Bronchial epithelial cell (primary cell): Measurements from ENCODE around the gene SLC44A3. TPM values are rescaled to one million over a fixed set of nuclear protein-coding genes. Genes with fewer than 3 reads are reported as not detected.

Experiments
- DNase-seq: peaks from one replicate; pipeline ENCODE4 v3.0.0-alpha.2; 2010; ENCODE audit warnings: low read depth
- FAIRE-seq: peaks from 2 replicates; lab custom pipeline; 2011; peaks lifted over from hg19 to GRCh38; lab: Jason Lieb, UNC
- H3K27me3 ChIP-seq: 2 replicates; pipeline ENCODE4 v1.5.1; 2011; ENCODE audit warnings: low read length; ENCODE audit not compliant: control insufficient read depth, insufficient read depth
- H3K36me3 ChIP-seq: 2 replicates; pipeline ENCODE4 v1.5.1; 2011; ENCODE audit warnings: low read length; ENCODE audit not compliant: control insufficient read depth, insufficient read depth
- H3K4me3 ChIP-seq: 2 replicates; pipeline ENCODE4 v1.5.1; 2011; ENCODE audit warnings: mild to moderate bottlenecking, low read depth, low read length, control low read depth
- total RNA-seq: library from RNA; depleted of rRNA; stranded (reverse); fragments of >200 nt; gene quantifications from 2 replicates; pipeline ENCODE4 v1.2.1, GENCODE V29; 2014
- TF ChIP-seq, protein P1 (sequence below): IDR thresholded peaks from 2 replicates; pipeline ENCODE4 v1.5.1; 2011; ENCODE audit warnings: mild to moderate bottlenecking, moderate library complexity, low read length, control low read depth, inconsistent platforms; ENCODE audit not compliant: insufficient read depth, severe bottlenecking

Gene SLC44A3
- total RNA-seq, 1 donor from 2014 or later, result 2.4 TPM

DNA sequence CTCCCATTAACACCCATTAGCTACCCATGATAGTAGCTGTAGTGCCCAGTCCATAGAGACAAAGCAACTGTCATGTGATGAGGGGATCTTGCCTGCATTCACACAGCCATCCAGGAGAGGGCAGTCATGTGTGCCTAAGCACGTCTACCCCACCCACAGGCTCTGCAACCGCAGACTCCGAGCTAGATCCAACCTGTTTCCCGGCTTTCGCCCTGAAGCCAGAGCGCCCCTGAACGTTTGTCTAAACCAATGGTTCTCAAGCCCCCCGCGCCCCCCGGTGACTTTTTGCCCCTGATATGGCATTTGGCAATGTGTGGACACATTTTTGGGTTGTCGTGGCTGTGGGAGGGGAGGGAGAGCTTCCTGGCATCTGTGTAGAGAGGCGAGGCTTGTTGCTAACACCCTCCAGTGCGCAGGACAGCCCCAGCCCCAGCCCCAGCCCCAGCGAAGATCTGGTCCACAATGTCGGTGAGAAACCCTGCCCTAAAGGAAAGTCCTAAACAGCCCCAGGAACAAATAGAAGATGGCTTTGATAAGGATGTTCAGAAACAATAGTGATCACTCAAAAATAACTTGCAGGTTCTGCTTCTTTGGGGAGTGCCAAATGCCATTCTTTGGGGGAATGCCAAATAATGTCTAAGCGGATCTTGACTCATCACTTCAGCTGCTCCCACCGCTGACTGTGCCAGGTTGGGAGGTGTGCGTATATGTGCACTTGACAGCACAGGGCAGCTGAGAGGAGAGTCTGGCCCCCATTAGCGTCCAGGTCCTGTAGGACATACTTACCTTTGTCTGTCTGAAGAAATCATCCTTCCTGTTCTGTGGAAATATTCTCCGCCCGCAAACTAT is 34.5 kb downstream of the SLC44A3 start:
- H3K27me3 ChIP-seq, result no peaks in the 10 kb centered on the region
- DNase-seq (peak; percentile 97), FAIRE-seq (peak; percentile 84)
- TF ChIP-seq, protein P1, sequence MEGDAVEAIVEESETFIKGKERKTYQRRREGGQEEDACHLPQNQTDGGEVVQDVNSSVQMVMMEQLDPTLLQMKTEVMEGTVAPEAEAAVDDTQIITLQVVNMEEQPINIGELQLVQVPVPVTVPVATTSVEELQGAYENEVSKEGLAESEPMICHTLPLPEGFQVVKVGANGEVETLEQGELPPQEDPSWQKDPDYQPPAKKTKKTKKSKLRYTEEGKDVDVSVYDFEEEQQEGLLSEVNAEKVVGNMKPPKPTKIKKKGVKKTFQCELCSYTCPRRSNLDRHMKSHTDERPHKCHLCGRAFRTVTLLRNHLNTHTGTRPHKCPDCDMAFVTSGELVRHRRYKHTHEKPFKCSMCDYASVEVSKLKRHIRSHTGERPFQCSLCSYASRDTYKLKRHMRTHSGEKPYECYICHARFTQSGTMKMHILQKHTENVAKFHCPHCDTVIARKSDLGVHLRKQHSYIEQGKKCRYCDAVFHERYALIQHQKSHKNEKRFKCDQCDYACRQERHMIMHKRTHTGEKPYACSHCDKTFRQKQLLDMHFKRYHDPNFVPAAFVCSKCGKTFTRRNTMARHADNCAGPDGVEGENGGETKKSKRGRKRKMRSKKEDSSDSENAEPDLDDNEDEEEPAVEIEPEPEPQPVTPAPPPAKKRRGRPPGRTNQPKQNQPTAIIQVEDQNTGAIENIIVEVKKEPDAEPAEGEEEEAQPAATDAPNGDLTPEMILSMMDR, result peak; percentile 97
- H3K36me3 ChIP-seq, result no peaks in the 10 kb centered on the region
- peak overlapping the region; percentile 39 for H3K4me3 ChIP-seq

DNA sequence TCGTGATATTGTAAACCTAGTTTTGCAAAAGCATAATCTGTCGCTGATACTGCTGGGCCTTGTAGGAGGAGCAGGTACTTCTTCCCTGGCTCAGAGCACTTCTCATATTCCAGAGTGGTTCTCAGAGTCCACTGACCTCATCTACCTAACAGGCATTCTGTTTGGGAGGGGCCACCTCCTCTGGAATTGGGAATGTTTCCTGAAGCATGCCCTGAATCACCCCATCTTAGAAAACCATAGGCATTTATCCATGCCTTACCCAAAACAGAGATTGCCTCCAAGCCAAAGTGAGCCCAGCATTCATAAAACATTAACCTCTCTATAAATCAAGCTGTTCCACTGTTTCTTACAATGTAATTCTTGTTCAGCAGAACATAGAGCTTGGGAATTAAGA is 35.1 kb downstream of the SLC44A3 start:
- FAIRE-seq, result no peak
- H3K27me3 ChIP-seq, result no peaks in the 10 kb centered on the region
- DNase-seq, result peak; percentile 89
- no peaks in the 10 kb centered on the region for H3K36me3 ChIP-seq
- no peak overlapping the region for H3K4me3 ChIP-seq
- TF ChIP-seq, protein P1, result no peak

DNA sequence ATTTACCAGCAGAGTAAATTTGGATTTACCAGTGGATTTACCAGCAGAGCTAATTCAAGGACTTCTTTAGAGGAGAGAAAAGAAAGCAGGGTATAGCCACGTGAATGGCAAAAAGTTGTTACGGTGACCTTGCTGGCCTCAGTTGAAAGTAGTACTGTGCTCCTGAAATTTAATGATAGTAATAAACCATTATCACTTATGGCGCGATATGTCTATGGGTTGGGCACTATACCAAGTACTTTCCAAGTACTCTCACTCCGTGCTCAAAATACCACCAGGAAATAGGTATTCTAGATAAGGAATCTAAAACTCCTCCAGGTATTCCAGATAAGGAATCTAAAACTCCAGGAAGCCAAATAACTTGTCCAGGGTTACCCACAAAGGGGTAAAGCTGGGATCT is 35.8 kb downstream of the SLC44A3 start:
- no peaks in the 10 kb centered on the region for H3K36me3 ChIP-seq
- DNase-seq (no peak), FAIRE-seq (no peak)
- no peak overlapping the region for H3K4me3 ChIP-seq
- TF ChIP-seq, protein P1, result no peak
- no peaks in the 10 kb centered on the region for H3K27me3 ChIP-seq

DNA sequence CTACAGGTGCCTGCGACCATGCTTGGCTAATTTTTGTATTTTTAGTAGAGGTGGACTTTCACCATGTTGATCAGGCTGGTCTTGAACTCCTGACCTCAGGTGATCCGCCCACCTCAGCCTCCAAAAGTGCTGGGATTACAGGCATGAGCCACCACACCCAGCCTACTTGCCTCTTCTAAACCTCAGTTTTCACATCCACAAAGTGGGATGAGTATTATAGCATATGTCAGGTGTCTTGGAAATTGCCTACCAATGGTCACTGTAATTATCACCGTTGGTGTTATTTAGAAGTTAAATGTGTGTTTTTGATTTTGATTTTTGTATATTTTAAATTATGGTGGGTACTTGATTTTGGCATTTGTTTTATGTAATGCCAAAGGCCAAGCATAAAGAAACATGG is 36.7 kb downstream of the SLC44A3 start:
- Histone ChIP-seq H3K36me3 (no peaks in the 10 kb centered on the region), H3K27me3 (no peaks in the 10 kb centered on the region), H3K4me3 (no peak overlapping the region)
- DNase-seq (no peak), FAIRE-seq (no peak)
- TF ChIP-seq, protein P1, result no peak

DNA sequence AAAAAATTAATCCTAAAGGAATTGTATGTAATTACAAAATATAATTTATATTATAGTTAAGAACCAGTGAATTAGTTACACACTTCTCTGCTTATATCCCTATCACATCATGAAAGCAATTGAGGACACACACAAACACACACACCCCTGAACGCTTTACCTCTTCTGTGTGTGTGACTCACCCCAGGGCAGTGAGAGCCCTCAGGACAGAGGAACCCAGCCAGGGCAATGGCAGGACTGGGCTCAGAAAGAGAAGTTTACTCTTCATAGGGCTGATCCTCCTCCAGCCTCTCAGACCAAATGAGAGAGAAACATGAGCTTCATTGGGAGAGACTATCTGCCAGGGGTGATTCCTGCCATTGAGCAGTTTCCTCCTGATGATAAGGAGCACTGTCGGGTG is 38.1 kb downstream of the SLC44A3 start:
- H3K36me3 ChIP-seq, result no peaks in the 10 kb centered on the region
- TF ChIP-seq, protein P1, result no peak
- H3K27me3 ChIP-seq, result no peaks in the 10 kb centered on the region
- DNase-seq (peak; percentile 61), FAIRE-seq (no peak)
- no peak overlapping the region for H3K4me3 ChIP-seq

DNA sequence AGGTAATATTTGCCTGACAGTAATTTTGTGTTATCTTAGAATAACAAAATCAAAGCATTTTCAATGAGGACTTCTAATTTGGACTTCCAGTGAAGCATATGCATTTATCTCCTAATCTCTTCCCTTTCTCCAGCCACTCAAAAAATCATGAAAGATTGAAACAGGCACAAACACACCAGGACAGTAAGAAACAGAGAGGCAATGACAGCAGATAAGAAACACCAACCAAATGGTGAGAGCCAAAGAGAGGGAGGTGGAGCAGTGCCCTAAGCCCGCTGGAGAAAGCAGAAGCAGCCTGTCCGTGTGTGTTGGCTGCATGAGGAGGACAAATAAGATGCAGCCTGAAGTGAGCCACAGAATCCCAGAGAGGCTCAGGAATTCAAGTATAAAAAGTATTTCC is 39.0 kb downstream of the SLC44A3 start:
- TF ChIP-seq, protein P1, result no peak
- FAIRE-seq (no peak), DNase-seq (no peak)
- Histone ChIP-seq H3K36me3 (no peaks in the 10 kb centered on the region), H3K4me3 (no peak overlapping the region), H3K27me3 (no peaks in the 10 kb centered on the region)
